ENCODE measurements around the gene D2HGDH. TPM values are rescaled to one million over a fixed set of nuclear protein-coding genes. Genes with fewer than 3 reads are reported as not detected.
A peak's percentile ranks its signal among the peaks of the same experiment; 100 is the strongest.

The D2HGDH gene
- total and polyA plus RNA-seq, 10 of the 15 experiments (the other 5 are each of a cell fraction or from before 2014, with no cell fraction given): 0.52 to 32.1 (median 11.0) TPM

DNA sequence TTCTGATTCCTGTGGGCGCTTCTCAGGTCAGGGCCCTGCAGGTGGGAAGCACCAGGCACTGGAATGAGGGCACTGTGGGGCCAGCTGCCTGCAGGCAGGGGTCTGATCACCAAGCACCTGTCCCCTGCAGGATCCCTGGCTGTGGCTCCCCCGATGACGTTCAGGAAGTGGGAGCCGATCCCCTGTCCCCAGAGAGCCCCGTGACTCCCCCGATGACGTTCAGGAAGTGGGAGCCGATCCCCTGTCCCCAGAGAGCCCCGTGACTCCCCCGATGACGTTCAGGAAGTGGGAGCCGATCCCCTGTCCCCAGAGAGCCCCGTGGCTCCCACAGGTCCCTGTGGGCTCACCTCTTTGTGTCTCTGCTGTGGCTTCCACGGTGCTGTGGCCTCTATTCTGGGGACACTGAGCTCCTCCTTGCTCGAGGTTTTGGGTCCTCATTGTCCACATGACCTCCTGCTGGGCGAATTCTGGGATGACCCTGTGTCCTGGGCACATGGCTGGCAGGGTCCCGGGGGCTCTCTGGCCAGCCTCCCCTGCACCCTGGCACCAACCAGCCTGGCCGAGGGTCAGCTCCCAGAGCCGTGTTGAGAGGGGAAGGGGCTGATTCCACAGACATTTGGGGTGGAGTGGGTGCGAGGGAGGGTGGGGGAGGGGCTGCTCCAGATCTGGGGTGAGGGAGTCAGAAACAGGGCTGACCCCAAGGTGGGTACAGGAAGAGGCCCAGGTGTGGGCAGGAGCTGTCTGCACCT, 79.4 kb downstream of the D2HGDH start:
- RAD21 ChIA-PET (ENCODE audit: unreplicated experiment): interaction anchor here (1.9 kb wide), 1 partner anchor 18 kb away, joined by 4 read pairs; no protein-coding TSS in a partner anchor
- in situ Hi-C loops (cut with MboI): no loop called here
- POLR2A ChIA-PET: no interaction called here
- BruUV-seq (replicated peaks): no TSS peak
- no peak for FAIRE-seq
- no peaks in the 10 kb centered on the region for H4K20me1 ChIP-seq (ENCODE audit: control insufficient read depth, insufficient read depth)
- H3K79me2 ChIP-seq (ENCODE audit: control insufficient read depth, insufficient read depth, low read length): no peaks in the 10 kb centered on the region
- H3K27ac ChIP-seq (ENCODE audit: control insufficient read depth, insufficient read depth): no peak overlapping the region
- DNase-seq (ENCODE audit: low read depth, low spot score): peak; percentile 20
- CTCF ChIA-PET: interaction anchor here (1.0 kb wide), 2 partner anchors 25 to 65 kb away, joined by 3 read pairs; no protein-coding TSS in a partner anchor
- no peaks in the 10 kb centered on the region for H3K27me3 ChIP-seq (replicated peaks in 1 of 2; ENCODE audit: control insufficient read depth in 2 of 2, insufficient read depth in 2 of 2, low read length in 1 of 2)
- no peaks in the 10 kb centered on the region for H3K36me3 ChIP-seq (ENCODE audit: control insufficient read depth in 2 of 2, insufficient read depth in 2 of 2, low read length in 1 of 2)
- no peak overlapping the region for H3K4me2 ChIP-seq (ENCODE audit: control insufficient read depth, insufficient read depth)
- ATAC-seq: peak; percentile 75
- peaks cover 7% of the 10 kb centered on the region for H3K4me1 ChIP-seq (ENCODE audit: control insufficient read depth, insufficient read depth, low read length)
- H3K9ac ChIP-seq (ENCODE audit: control insufficient read depth, insufficient read depth, low read length): no peak overlapping the region
- no peak overlapping the region for H3K4me3 ChIP-seq
- no peak overlapping the region for H2AFZ ChIP-seq (ENCODE audit: control insufficient read depth, low read depth, low read length)
- SMC1A ChIA-PET (ENCODE audit: uncharacterized antibody, unreplicated experiment): interaction anchor here (0.7 to 0.9 kb wide), 3 partner anchors 23 to 38 kb away, joined by 3 read pairs; no protein-coding TSS in a partner anchor
- 18% methylated on average over 20 of the region's 20 CpGs for WGBS (ENCODE audit: insufficient coverage, insufficient replicate concordance, low lambda C conversion rate, missing lambda C conversion rate)
- H3K9me3 ChIP-seq (replicated peaks; ENCODE audit: control insufficient read depth, insufficient read depth, low read length): no peaks in the 10 kb centered on the region; the same call in 2 of the 3 replicates
- intact Hi-C loops (cut with micrococcal nuclease; ENCODE audit: unreplicated experiment): no loop called here
- no peak for TF ChIP-seq ZBTB4 (CRISPR knock-in tag; IDR thresholded peaks at IDR 0.05)
- TF ChIP-seq RB1 (IDR thresholded peaks at IDR 0.05; ENCODE audit: borderline replicate concordance): 0 out of 2 replicates have a peak, but pooled peaks have one; percentile 19
- no peak for TF ChIP-seq NFYB (IDR thresholded peaks at IDR 0.05; ENCODE audit: insufficient read depth, low read depth, low read length)
- no peak for TF ChIP-seq MTA3 (IDR thresholded peaks at IDR 0.05; ENCODE audit: borderline replicate concordance, low read length)
- TF ChIP-seq KLF5 (IDR thresholded peaks at IDR 0.05; ENCODE audit: partially characterized antibody): no peak
- TF ChIP-seq STAT3 (IDR thresholded peaks at IDR 0.05; ENCODE audit: low read depth, low read length): no peak
- no peak for TF ChIP-seq RCOR1 (conservative IDR thresholded peaks at IDR 0.05; ENCODE audit: low read depth, low read length)
- TF ChIP-seq, protein P1, sequence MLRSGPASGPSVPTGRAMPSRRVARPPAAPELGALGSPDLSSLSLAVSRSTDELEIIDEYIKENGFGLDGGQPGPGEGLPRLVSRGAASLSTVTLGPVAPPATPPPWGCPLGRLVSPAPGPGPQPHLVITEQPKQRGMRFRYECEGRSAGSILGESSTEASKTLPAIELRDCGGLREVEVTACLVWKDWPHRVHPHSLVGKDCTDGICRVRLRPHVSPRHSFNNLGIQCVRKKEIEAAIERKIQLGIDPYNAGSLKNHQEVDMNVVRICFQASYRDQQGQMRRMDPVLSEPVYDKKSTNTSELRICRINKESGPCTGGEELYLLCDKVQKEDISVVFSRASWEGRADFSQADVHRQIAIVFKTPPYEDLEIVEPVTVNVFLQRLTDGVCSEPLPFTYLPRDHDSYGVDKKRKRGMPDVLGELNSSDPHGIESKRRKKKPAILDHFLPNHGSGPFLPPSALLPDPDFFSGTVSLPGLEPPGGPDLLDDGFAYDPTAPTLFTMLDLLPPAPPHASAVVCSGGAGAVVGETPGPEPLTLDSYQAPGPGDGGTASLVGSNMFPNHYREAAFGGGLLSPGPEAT (IDR thresholded peaks at IDR 0.05; ENCODE audit: low read depth): peak; percentile 49; the same call in 1 of the 2 replicates
- TF ChIP-seq ATF7 (IDR thresholded peaks at IDR 0.05; ENCODE audit: low read depth): peak; percentile 65
- TF ChIP-seq, protein P2, sequence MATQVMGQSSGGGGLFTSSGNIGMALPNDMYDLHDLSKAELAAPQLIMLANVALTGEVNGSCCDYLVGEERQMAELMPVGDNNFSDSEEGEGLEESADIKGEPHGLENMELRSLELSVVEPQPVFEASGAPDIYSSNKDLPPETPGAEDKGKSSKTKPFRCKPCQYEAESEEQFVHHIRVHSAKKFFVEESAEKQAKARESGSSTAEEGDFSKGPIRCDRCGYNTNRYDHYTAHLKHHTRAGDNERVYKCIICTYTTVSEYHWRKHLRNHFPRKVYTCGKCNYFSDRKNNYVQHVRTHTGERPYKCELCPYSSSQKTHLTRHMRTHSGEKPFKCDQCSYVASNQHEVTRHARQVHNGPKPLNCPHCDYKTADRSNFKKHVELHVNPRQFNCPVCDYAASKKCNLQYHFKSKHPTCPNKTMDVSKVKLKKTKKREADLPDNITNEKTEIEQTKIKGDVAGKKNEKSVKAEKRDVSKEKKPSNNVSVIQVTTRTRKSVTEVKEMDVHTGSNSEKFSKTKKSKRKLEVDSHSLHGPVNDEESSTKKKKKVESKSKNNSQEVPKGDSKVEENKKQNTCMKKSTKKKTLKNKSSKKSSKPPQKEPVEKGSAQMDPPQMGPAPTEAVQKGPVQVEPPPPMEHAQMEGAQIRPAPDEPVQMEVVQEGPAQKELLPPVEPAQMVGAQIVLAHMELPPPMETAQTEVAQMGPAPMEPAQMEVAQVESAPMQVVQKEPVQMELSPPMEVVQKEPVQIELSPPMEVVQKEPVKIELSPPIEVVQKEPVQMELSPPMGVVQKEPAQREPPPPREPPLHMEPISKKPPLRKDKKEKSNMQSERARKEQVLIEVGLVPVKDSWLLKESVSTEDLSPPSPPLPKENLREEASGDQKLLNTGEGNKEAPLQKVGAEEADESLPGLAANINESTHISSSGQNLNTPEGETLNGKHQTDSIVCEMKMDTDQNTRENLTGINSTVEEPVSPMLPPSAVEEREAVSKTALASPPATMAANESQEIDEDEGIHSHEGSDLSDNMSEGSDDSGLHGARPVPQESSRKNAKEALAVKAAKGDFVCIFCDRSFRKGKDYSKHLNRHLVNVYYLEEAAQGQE (IDR thresholded peaks at IDR 0.05; ENCODE audit: low read depth, low read length): no peak
- no peak for TF ChIP-seq ETV6 (conservative IDR thresholded peaks at IDR 0.05 in 1 of 2, IDR thresholded peaks at IDR 0.05 in 1 of 2; ENCODE audit: borderline replicate concordance in 1 of 2, low read depth in 1 of 2)
- 0 out of 2 replicates have a peak, but pooled peaks have one; percentile 32 for TF ChIP-seq CREM (IDR thresholded peaks at IDR 0.05; ENCODE audit: low read depth)
